COLO668 (cell line): ENCODE measurements around the gene CAMK2D.
"Not testable (repeated sequence)": the region's sequence is repeated elsewhere in the genome, so short reads cannot be mapped to it uniquely, and the experiment has no call there.

ENCODE experiments used
- DNase-seq: peaks from one replicate; lab custom pipeline; 2025; ENCODE audit not compliant: unreplicated experiment; lab: John Stamatoyannopoulos, UW

The CAMK2D gene

GRCh38 chr4:113761620-113762185 lies at the start of gene CAMK2D:
TSS of gene CAMK2D (minus strand) at chr4:113761738. CDS start at chr4:113761068, 670 bp downstream.
- DNase-seq, result peak; percentile 87

- DNase-seq, result no peak
Observed at GRCh38 chr4:113810906-113811305, 49.4 kb upstream of the CAMK2D start.

GRCh38 chr4:113809311-113809710 lies 47.8 kb upstream of the CAMK2D start:
- DNase-seq, result no peak

- no peak for DNase-seq
Observed at GRCh38 chr4:113806850-113807249, 45.3 kb upstream of the CAMK2D start.

GRCh38 chr4:113801882-113802281 lies 40.3 kb upstream of the CAMK2D start:
- DNase-seq, result no peak

- not testable (repeated sequence) for DNase-seq
Observed at GRCh38 chr4:113796381-113796780, 34.8 kb upstream of the CAMK2D start.

- DNase-seq, result no peak
Observed at GRCh38 chr4:113790478-113790877, 28.9 kb upstream of the CAMK2D start.

GRCh38 chr4:113788888-113789287 lies 27.4 kb upstream of the CAMK2D start:
- no peak for DNase-seq

GRCh38 chr4:113785781-113786180 lies 24.2 kb upstream of the CAMK2D start:
- DNase-seq, result no peak

- no peak for DNase-seq
Observed at GRCh38 chr4:113784497-113785250, 23.1 kb upstream of the CAMK2D start.

- no peak for DNase-seq
Observed at GRCh38 chr4:113783701-113784100, 22.2 kb upstream of the CAMK2D start.

- DNase-seq, result no peak
Observed at GRCh38 chr4:113783289-113783688, 21.8 kb upstream of the CAMK2D start.

- no peak for DNase-seq
Observed at GRCh38 chr4:113781439-113782040, 20.0 kb upstream of the CAMK2D start.

GRCh38 chr4:113776679-113777078 lies 15.1 kb upstream of the CAMK2D start:
- DNase-seq, result no peak

- DNase-seq, result no peak
Observed at GRCh38 chr4:113776016-113776415, 14.5 kb upstream of the CAMK2D start.

GRCh38 chr4:113773756-113774155 lies 12.2 kb upstream of the CAMK2D start:
- DNase-seq, result no peak

- DNase-seq, result no peak
Observed at GRCh38 chr4:113773014-113773413, 11.5 kb upstream of the CAMK2D start.

GRCh38 chr4:113772319-113772718 lies 10.8 kb upstream of the CAMK2D start:
- no peak for DNase-seq

- no peak for DNase-seq
Observed at GRCh38 chr4:113769744-113770143, 8.2 kb upstream of the CAMK2D start.

- no peak for DNase-seq
Observed at GRCh38 chr4:113768952-113769351, 7.4 kb upstream of the CAMK2D start.

- DNase-seq, result no peak
Observed at GRCh38 chr4:113766882-113767281, 5.3 kb upstream of the CAMK2D start.

GRCh38 chr4:113764720-113765264 lies 3.3 kb upstream of the CAMK2D start:
- no peak for DNase-seq
